HL-60 (cell line): ENCODE results near the gene ANKS1B.

Experiments used
- DNase-seq, 2 experiments: peaks; one replicate each; pipeline ENCODE4 v3.0.0-alpha.2; 2010 to 2020; ENCODE audit warnings: low read depth in 1 of 2, low spot score in 1 of 2
- H3K27ac ChIP-seq: fragments of 250-450 bp; sonication (Bioruptor Pico); replicated peaks from 2 replicates; pipeline ENCODE4 v1.5.1; 2020; ENCODE audit warnings: mild to moderate bottlenecking, moderate library complexity
- H3K27me3 ChIP-seq: fragments of 250-450 bp; sonication (Bioruptor Pico); 2 replicates; pipeline ENCODE4 v1.5.1; 2021; ENCODE audit warnings: mild to moderate bottlenecking, moderate library complexity; ENCODE audit not compliant: insufficient read depth, poor library complexity, severe bottlenecking
- H3K4me3 ChIP-seq: replicated peaks from 2 replicates; pipeline ENCODE4 v1.5.1; 2011; ENCODE audit warnings: mild to moderate bottlenecking, control low read depth, low read length; ENCODE audit not compliant: insufficient read depth
- GABPA ChIP-seq: IDR thresholded peaks from 2 replicates; pipeline ENCODE4 v1.6.1; 2012; ENCODE audit warnings: low read depth
- POLR2AphosphoS5 ChIP-seq: IDR thresholded peaks from 2 replicates; pipeline ENCODE4 v1.6.1; 2012; ENCODE audit warnings: low read depth
- REST ChIP-seq: IDR thresholded peaks from 2 replicates; pipeline ENCODE4 v1.6.1; 2012; ENCODE audit warnings: low read depth; ENCODE audit not compliant: insufficient replicate concordance
- SPI1 ChIP-seq: IDR thresholded peaks from 2 replicates; pipeline ENCODE4 v1.6.1; 2012; ENCODE audit warnings: low read depth, mild to moderate bottlenecking, borderline replicate concordance
- TF ChIP-seq, protein P1 (sequence below): IDR thresholded peaks from one replicate; pipeline ENCODE4 v1.5.1; 2011; ENCODE audit warnings: low read length, control low read depth, inconsistent platforms; ENCODE audit not compliant: insufficient read depth

Gene ANKS1B

DNA sequence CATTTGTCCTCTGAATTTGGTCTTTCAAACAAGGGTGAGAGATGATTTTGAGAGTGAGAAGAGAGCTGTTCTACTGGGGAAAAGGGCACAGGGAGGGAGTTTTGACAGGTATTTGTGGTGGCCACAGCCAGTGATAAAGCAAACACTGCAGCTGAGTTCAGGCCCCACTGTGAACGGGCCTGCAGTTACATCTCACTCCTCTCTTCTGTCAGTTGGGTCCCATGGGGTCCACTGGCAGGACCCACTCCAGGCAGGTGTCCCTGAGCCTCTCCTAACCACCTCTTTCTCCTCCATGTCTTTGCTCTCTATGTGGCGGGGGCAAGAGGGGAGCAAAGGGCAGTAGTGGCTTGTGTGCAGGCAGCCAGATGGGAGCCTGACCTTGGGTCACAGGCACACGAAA, 1044.8 kb downstream of the ANKS1B start:
- DNase-seq = no peak
- no peak overlapping the region for H3K27ac ChIP-seq
- H3K4me3 ChIP-seq = no peak overlapping the region
- peaks cover 8% of the 10 kb centered on the region for H3K27me3 ChIP-seq
- TF ChIP-seq, protein P1, sequence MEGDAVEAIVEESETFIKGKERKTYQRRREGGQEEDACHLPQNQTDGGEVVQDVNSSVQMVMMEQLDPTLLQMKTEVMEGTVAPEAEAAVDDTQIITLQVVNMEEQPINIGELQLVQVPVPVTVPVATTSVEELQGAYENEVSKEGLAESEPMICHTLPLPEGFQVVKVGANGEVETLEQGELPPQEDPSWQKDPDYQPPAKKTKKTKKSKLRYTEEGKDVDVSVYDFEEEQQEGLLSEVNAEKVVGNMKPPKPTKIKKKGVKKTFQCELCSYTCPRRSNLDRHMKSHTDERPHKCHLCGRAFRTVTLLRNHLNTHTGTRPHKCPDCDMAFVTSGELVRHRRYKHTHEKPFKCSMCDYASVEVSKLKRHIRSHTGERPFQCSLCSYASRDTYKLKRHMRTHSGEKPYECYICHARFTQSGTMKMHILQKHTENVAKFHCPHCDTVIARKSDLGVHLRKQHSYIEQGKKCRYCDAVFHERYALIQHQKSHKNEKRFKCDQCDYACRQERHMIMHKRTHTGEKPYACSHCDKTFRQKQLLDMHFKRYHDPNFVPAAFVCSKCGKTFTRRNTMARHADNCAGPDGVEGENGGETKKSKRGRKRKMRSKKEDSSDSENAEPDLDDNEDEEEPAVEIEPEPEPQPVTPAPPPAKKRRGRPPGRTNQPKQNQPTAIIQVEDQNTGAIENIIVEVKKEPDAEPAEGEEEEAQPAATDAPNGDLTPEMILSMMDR = no peak
- TF ChIP-seq POLR2AphosphoS5 (no peak), REST (no peak), SPI1 (no peak), GABPA (no peak)

- TF ChIP-seq, protein P1 = no peak
- TF ChIP-seq POLR2AphosphoS5 (no peak), REST (no peak), SPI1 (no peak), GABPA (no peak)
- Histone ChIP-seq H3K27ac (no peak overlapping the region), H3K27me3 (peaks cover 8% of the 10 kb centered on the region), H3K4me3 (no peak overlapping the region)
- DNase-seq = no peak
Measured at GRCh38 chr12:98939350-98939749, 1045.4 kb downstream of the ANKS1B start.

- Histone ChIP-seq H3K27ac (no peak overlapping the region), H3K27me3 (peaks cover 6% of the 10 kb centered on the region), H3K4me3 (no peak overlapping the region)
- TF ChIP-seq, protein P1 = no peak
- TF ChIP-seq REST (no peak), SPI1 (no peak), GABPA (no peak), POLR2AphosphoS5 (no peak)
- DNase-seq = no peak
Measured at GRCh38 chr12:98935847-98936246, 1048.9 kb downstream of the ANKS1B start.
